ENCODE data around the gene MAP3K13.
"Not testable (repeated sequence)": the region's sequence is repeated elsewhere in the genome, so short reads cannot be mapped to it uniquely, and the experiment has no call there.

Gene MAP3K13

DNA sequence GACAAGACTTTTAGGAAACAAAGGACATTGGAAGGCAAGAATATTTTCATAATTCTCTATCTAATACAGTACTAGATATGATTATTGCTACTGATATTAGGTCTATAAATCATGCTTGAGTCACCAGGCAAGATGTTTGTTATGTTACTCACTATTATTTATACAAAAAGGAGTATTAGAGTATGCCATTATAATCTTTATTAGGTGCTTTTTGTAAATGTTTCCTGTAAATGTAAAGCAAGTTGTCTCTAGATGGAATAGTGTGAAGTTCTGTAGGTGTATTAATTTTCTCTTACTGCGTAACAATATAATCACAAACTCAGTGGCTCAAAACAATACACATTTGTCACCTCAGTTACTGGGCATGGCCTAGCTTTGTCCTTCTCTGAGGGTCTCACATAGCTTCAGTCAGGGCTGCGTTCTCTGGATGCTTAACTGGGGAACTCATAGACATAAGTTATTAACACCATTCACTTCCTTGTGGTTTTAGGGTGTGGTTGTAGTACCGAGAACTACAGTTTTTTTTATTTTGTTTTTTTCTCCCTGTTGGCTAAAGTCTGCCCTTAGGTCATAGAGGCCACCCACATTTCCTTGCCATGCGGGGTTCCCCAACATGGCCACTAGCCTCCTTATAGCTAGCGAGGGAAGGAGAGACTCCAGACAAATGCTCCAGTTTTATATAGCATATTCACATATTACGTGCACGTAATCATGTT is 20.3 kb upstream of the MAP3K13 start:
- DNase-seq, result no peak

DNA sequence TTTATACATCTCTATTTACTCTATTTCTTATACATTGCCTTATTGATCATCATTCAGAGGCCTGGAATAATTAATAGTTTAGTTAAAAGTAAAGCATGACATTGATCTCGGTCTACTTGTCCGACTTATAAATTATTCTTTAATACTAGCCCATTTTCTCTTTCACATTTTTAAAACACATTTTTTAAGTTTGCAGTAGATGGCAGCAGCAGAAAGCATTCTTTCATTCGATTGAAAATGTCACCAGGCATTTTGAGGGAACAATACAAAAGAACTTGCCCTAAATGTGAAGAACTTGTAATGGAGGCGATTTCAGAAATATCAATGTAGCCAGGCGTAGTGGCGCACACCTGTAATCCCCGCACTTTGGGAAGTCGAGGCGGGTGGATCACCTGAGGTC is 15.5 kb upstream of the MAP3K13 start:
- DNase-seq, result no peak

GRCh38 chr3:185350841-185351240 is 12.1 kb upstream of the MAP3K13 start:
- no peak for DNase-seq

DNA sequence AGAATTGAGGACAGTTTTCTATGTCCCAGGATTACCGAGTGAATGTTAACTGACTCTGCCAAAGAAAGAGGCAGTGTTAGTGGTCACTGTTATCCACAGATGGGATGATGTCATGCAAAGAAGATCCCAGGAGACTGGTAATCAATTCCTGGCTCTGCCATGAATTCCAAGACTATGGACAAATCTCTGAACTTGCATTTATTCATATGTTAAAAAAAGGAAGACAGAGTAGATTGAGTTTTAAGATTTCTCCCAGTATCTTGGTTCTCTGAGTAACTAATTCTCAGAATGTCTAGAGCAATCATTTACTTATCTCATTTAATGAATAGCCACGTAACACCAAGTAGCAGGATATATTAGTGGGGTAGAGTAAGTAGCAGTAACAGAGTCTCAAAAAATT is 11.5 kb upstream of the MAP3K13 start:
- DNase-seq, result no peak

DNA sequence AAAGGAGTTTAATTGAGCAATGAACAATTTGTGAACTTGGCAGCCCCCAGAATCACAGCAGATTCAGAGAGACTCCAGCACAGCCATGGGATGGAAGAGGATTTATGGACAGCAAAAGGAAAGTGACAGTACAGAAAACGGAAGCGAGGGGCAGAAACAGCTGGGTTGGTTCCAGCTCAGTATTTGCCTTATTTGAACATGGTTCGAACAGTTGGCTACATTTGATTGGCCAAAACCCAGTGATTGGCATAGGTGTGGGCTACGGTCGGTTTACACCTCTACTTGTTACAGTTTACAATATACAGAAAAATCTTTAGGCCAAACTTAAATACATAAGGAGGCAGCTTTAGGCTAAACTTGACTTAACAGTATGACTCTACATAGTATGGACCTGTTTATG is 9.7 kb upstream of the MAP3K13 start:
- DNase-seq, result no peak

DNA sequence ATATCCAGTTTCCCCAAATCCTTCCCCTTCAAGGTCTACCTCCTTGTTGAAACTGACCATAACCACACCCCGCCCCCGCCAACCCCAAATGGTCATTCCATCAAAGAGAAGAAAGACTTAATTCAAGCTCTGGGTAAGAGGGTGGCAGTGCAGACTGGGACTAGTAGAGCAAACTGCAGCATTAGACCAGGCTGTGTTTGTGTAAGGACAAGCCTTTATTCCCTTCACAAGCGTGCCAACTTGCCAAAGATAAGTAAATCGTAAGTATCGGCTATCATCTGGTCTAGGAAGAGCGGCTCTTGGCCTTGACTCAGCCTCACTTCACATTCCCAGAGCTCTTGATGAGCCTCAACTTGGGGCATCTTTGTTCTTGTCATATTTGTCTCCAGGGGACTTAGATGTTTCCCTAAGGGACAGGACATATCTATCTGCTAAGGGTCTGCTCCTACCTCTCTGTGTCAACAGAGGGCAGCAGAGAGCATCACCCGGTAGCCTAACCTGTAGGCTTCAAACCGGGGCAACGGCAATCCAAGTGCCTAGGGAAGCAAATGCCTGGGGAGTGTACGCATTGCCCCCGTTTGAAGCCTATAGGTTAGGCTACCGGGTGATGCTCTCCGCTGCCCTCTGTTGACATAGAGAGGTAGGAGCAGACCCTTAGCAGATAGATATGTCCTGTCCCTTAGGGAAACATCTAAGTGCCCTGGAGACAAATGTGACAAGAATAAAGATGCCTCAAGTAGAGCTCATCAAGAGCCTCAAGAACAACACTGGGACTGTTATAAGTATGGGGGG is 8.9 kb upstream of the MAP3K13 start:
- DNase-seq, result peak; percentile 55

DNA sequence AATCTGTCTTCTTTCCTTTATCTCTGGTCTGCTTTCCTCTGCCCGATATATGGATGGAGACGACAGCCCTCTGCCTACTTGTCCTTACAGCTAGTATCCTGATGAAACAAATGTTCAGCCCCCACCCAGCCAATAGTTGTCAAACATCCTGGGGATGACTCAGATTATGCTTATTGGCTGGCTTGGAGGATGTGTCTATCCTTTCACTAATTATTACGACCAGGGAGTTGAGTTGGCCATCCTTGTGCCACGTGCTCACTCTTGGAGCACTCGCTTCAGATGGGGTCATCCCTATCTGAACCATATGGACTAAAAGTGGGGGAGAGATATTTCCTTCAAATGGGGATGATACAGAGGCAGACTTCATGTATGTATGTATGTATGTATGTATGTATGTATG is 6.4 kb upstream of the MAP3K13 start:
- no peak for DNase-seq

GRCh38 chr3:185361920-185362319 is 1.0 kb upstream of the MAP3K13 start:
- no peak for DNase-seq

GRCh38 chr3:185363662-185364203 is 797 bp downstream of the MAP3K13 start:
- DNase-seq, result no peak

- DNase-seq, result no peak
Observed at GRCh38 chr3:185365291-185366073, 2.5 kb downstream of the MAP3K13 start.

- DNase-seq, result no peak
Observed at GRCh38 chr3:185366074-185366335, 3.1 kb downstream of the MAP3K13 start.

DNA sequence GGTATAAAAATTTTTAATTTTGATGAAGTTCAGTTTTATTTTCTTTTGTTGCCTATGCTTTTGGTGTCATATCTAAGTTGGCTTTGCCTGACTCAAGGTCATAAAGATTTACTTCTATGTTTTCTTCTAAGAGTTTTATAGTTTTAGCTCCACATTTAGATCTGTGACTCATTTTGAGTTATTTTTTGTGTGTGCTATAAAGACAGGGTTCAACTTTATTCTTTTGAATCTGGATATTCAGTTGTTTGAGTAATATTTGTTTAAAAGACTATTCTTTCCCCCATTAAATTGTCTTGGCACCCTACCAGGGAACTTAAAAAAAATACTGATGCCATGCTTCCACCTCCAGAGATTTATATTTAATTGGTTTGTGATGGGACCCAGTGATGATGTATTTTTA is 4.0 kb downstream of the MAP3K13 start:
- DNase-seq, result no peak

DNA sequence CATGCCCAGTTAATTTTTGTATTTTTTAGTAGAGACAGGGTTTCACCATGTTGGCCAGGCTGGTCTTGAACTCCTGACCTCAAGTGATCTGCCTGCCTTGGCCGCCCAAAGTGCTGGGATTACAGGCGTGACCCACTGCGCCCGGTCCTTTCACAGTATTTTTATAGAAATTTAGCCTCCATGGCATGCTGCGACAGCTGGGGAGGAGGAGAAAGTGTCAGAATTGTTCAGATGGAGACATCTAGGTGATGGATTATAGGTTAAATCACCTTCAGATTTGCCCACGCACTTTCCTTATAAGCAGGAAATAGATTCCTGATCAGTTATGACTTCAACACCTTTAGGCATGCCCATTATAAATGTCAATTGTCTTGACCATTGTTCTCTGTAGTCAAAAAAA is 7.4 kb downstream of the MAP3K13 start:
- DNase-seq, result not testable (repeated sequence)

GRCh38 chr3:185371306-185372074 is 8.6 kb downstream of the MAP3K13 start:
- DNase-seq, result no peak

DNA sequence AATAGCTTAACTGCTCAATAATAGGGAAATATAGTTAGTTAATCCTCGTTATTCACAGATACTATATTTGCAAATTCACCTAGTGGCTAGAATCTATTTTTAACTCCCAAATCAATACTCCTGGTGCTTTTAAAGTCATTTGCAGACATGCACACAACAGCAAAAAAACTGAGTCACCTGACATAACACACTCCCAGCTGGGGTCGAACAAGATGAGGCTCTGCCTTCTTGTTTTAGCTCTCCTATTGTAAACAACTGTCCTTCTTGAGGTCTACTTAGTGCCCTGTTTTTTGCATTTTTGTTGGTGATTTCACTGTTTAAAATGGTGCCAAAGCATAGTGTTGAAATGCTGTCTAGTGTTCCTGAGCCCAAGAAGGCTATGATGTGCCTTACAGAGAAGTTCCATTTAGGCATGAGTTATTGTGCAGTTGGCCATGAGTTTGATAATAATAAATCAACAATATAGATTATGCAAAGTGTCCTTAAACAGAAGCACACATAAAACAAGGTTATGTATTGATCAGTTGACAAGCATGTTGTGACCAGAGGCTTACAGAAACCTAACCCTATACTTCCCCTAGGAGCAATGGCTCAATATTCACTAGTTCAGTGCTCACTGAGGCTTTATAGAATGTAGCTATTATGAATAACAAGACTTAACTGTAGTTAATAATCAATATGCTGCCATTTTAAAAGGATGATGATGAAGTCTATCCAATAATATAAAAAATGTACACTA is 18.6 kb downstream of the MAP3K13 start:
- no peak for DNase-seq

DNA sequence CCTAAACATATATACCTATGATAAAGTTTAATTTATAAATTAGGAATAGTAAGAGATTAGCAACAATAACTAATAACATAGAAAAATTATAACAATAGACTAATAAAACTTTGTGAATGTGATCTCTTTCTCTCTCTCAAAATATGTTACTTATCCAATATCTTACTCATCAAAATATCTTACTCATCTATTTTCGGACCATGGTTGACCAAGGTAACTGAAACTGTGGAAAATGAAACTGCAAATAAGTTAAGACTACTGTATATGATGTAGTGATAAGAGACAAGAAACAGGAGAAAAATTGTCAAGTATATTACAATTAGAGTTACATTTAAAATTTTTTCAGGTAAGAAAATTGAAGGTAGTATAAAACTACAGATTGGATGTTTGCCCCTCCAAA is 19.2 kb downstream of the MAP3K13 start:
- no peak for DNase-seq

DNA sequence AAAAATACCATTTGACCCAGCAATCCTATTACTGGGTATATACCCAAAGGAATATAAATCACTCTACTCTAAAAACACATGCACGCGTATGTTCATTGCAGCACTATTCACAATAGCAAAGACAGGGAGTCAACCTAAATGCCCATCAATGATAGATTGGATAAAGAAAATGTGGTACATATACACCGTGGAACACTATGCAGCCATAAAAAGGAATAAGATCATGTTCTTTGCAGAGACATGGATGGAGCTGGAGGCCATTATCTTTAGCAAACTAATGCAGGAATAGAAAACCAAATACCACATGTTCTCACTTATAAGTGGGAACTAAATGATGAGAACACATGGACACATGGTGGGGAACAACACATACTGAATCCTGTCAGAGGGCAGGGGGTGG is 23.6 kb downstream of the MAP3K13 start:
- not testable (repeated sequence) for DNase-seq

- DNase-seq, result no peak
Observed at GRCh38 chr3:185387646-185388045, 24.7 kb downstream of the MAP3K13 start.

DNA sequence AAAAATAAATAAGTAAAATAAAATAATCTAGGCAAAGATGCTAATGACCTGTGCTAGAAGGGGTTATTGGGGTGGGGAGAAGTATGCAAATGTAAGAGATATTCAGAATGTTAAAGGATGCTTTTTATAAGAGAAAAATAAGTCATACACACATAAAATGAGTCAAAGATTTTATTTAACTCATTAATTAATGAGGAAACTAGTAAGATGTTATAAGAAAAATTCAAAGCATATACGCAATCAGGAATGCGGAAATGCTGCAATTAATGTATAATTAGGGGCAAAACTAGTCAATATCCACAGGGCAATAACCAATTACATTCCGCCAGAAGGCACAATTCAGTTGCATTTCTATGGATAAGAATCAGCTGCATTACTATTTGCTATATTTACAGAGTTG is 30.1 kb downstream of the MAP3K13 start:
- no peak for DNase-seq

DNA sequence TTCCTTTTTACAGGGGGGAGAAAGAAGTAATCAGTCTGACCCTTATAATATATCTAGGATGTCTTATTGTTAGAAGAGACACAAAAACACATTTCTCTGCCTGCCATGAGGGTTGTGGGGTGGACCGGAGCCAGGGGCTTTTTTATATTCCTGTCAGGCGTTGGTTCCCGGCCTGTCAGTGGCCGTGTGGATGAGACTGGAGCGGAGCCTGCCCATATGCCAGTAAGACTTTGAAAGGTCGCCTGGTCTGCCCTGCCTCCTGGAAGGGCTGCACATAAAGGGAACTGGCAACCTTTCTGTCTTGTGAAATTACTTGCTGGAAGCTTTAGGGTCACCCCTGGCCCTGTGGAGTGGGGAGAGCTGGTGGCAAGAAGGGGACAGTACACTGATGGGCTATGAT is 34.7 kb downstream of the MAP3K13 start:
- no peak for DNase-seq

DNA sequence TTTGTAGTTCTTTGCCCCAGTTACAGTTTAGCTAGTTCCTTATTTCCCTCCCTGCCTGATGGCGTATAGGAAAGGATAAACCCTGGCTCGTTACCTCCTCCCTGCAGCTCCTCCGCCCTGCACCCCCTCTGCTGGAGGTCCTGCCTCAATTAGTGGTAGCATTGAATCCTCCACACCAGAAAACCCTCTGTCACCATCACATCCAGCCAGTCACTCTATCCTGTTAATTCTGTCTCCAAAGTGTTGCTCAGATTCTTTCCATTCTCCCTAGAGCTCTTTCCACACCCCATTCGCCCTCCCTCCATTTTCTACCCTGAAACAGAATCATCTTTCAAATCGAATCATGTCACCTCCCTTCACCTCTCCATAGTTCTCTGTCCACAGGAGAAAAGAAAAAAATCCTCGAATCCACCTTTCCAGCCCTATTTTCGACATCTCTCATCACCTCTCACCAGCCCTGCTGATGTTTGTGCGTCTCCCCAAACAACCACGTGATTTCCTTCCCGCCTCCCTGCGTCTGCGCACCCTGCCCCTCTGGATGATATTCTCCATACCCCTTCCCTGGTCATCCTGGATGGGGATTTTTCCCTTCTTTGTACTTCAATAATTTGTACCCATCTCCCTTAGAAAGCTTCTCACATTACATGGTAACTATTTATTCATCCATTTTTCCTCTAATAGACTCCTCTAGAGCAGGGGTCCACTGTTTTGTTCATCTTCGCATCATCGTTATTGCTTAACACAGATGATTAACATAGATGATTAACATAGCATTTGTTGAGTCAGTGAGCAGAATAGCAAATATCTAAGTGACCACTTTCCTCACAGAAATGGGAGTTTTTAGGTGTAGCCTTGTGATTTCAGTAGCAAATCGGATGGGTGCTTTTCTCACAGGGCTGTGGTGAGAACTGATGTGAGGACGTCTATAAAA is 37.1 kb downstream of the MAP3K13 start:
- DNase-seq, result no peak

Measured in activated T-cell treated with anti-CD3 and anti-CD28 coated beads, Interleukin-2, amount 50 U/mL, for 1 hour (primary cell).